AG08395 (cell line): Measurements from ENCODE around the gene MSI2.
A peak's percentile ranks its signal among the peaks of the same experiment; 100 is the strongest.

Experiments
- DNase-seq: peaks from one replicate; pipeline ENCODE4 v3.0.0; 2012; ENCODE audit warnings: mixed read lengths, low spot score

Gene MSI2

DNA sequence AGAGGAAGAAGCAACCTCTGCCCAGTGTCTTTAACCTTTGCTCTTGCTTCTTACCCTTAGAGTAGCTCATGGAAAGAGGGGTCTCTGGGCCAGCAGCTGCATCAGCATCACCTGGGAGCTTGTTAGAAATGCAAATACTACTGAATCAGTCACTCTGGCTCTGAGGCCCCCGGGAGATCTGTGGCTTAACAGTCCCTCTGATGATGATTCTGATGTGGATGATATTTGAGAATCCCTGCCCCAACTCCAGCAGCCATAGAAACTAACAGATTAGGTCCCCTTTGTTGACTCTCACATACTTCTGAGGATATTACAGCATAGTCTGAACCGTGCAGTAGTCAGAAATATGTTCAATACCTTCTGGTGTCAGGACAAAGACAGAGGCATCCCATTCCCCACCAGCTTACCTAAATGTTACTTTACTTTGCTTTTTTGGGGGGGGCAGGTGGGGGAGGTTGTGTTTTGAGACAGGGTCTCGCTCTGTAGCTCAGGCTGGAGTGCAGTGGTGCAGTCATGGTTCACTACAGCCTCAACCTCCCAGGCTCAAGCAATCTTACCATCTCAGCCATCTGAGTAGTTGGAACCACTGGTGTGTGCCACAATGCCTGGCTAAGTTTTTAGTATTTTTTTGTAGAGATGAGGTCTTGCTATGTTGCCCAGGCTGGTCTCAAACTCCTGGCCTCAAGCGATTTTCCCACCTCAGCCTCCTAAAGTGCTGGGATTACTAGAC is 268.7 kb downstream of the MSI2 start:
- DNase-seq, result no peak

DNA sequence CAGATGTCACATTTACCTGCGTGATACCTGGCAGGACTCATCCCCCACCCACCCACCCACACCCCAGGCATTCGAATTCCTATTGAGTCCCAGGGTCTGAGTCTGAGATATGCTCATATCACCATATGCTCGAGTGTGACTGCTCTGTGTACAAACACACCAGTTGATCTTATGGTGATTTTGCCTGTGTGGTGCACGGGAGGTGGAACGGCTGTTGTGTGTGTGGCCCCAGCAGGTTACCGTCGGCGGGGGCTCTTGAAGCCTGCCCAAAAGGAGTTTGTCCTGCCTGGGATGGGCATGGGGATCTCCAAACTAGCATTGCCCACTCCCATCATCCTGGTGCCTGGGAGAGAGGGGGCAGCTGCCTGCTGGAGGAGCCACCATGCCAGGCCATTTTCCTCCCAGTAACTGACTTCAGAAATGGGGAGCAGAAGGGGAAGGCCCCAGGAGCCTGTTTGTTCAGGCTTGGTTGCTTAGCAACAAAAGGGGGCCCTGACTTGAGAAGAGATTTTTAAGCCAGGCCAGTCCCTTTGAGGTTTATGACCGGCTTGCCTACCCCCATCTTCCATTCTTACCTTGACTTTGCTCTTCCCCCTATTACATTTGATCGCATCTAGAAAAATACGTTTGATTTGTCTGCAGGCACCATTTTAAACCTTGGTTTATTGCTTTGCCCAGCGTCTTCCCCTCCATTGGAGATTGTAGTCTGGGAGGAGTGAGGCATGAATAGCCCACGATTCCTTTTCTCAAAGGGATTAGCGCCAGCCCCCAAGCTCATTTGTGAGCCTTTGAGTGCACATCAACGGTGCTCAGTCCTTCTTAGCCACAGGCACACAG is 271.1 kb downstream of the MSI2 start:
- no peak for DNase-seq

DNA sequence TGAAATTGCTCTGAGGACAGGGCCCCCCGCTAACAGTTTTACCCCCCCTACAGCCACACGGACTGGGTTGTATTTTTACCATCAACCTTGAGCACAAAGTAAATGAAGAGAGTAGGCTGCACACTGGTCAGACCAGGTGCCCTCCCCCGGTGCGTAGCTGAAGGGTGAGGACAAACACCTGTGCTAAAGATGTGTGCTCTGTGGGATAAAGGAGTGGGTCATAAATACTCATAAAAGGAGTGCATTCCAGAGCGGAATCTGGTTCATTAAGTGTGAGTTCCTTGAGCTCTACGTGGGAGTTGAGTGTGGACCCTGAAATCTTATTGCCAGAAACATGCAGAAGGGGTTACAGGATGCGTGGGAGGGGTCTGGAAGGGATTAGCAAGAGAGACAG is 271.7 kb downstream of the MSI2 start:
- no peak for DNase-seq

DNA sequence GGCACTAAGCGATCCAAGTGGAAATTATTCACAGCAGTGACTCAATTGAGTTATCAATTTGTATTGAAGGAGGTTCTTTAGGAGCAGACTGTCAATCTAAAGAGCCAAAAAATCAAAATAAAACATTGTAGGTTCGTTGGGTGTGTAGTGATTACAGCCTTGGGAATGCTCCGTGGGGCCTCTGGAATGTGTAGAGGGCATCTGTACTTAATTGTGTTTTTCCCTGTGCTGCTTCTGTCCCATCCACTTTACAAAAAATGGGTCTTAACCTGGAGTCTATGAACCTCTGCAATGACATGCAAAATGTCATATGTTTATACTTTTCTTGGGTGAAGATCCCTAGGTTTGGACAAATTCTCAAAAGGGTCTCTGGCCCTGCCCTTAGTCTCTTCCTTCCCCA is 273.7 kb downstream of the MSI2 start:
- peak; percentile 42 for DNase-seq

DNA sequence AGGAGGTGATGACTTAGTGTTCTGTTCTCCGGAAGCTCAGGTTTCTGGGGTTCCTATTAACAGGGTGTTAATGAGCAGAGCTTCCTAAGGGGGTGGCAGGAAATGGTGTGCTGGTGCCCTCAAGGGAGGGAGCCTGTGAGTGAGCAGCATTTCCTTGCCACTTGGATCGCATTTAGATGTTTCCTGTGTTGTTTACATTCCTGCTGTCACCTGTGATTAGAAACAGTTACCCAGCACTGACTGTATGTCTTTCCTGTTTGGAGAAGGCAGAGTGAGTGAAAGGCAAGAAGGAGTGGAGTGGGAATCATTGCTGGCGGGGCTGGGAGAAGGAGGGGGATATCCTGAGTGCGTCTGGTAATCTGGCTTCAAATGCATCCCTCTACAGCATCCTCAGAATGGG is 274.2 kb downstream of the MSI2 start:
- no peak for DNase-seq

DNA sequence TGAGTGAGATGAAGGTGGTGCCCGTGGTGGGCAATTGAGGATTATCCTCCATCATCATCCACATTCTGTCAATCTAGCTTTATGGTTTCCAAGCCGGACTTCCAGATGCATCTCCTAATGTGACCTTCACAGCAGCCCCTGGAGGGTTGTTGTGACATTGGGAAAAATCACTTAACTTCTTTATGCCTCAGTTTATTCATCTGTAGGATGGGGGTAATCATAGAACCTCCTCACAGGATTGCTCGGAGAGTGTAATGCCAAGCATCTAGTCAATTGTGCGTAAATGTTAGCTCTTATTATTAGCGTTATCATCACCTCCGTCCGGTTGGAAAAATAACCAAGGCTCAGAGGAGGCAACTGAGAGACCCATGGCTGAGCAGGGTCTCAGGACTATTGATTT is 274.8 kb downstream of the MSI2 start:
- DNase-seq, result no peak

DNA sequence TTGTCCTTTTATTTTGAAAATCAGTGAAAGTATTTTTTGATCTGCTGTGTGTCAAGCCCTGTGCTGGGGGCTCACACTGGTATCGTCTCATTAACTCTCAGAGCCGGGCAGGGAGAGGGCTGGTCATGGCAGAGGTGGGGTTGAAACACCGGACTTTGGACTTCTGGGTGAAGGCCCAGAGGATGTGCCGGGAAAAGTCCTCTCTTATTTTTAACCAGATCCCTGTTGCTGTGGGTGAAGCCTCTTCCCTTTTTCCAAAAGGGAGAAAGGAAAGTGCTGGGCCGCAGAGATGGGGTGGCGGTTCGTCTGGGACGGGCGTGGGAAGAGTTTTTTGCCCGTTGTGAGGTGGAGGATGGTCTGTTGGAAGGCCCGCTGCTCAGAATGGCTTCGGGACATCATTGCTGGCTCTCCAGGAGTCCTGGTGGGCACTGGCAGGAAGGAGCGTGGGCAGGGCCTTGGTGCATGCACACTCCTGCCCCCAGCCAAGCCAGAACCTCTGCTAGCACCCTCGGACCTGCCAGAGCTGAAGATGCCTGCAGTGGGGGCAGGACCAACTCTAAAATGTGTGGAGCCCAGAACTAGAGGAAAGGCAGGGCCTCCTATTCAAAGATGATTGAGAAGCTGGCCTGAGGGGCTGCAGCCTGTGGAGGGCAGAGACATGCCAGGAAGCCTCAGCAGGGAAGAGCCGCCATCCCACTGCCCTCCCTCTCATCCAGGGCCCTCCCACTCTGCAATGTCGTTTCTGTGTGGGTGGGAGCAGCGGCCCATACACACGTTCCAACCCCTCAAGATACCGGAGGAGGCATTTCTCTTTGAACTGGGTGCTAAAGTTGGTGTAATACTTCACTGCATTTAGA is 275.6 kb downstream of the MSI2 start:
- no peak for DNase-seq

DNA sequence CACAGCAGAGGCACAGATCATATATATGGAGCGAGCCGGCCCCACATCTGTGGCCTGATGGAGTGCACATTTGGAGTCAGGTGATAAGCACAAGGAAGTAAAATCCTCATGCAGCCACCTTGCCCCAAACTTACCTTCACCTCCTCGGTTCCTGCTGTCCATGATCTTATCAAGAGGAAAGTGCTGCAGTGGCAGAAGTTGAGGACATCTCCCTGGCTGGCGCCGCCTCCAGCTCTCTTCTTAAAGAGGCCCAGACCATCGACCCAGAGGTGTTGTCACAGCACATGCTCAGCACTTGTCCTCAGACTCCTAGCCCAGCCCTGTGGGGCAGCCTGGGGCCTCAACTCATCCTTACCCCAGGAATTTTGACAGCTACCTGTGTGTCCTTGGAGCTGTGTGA is 276.2 kb downstream of the MSI2 start:
- no peak for DNase-seq

DNA sequence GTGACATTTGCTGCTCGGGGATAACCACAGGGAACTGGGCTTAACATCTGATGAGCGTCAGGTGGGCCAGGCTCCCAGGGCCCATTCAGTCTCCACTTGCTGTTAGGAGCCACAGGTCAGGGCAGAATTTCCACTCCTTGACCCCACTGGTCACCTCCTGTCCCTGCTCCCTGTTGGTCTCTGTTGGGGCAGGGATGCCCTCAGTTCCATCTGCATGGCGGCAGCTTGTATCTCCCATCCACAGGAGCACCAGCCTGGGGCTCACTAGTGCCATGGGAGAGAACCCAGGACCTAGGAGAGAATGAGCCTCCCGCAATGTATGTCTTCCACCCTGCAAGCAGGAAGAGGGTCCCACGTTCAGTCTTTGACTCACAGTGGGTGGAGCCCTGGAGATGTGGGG is 276.6 kb downstream of the MSI2 start:
- no peak for DNase-seq

DNA sequence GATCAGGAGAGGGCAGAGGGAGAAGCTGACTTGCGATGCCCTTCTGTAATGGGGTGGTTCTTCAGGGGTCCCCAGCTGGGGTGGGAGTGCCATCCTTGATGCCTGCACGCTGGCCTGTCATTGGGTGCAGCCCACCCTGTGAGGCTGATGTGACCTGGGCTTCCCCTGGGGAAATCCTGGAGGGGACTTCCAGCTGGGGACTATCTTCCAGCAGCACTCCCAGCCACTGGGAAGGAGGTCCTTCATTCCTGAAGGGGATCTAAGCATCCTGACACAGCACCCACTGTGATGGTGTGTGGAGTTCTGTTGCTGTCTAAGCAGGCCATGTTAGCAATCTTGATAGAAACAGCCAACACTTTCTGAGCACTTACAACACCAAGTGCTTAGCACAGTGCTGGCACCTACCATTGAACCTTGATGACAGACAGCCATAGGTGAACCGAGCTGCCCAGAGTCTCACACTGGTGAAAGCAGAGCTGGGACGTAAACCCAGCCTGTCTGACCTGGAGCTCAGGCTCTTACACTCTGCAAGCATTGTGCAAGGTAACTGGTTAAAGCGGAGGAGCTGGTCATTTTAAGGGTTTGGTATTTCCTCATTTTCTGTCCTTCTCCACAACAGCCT is 277.5 kb downstream of the MSI2 start:
- DNase-seq, result no peak

DNA sequence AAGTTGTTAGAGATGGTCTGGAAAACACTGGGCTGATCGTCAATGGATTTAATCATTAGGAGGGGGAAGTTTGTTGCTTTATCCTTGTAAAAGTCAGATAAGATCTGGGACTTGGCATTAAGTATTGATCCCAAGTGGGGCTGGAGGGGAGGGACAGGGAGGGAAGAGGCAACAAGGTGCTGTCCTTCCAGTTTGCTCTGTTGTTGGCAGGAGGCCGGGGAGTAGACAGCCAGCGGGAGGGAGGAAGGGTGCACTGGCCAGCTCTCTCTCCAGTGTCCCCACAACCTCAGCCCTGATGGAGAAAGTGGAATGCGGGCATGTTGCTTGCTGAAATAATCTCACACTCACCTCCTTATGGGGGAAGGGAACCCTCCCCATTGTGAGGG is 278.5 kb downstream of the MSI2 start:
- no peak for DNase-seq

DNA sequence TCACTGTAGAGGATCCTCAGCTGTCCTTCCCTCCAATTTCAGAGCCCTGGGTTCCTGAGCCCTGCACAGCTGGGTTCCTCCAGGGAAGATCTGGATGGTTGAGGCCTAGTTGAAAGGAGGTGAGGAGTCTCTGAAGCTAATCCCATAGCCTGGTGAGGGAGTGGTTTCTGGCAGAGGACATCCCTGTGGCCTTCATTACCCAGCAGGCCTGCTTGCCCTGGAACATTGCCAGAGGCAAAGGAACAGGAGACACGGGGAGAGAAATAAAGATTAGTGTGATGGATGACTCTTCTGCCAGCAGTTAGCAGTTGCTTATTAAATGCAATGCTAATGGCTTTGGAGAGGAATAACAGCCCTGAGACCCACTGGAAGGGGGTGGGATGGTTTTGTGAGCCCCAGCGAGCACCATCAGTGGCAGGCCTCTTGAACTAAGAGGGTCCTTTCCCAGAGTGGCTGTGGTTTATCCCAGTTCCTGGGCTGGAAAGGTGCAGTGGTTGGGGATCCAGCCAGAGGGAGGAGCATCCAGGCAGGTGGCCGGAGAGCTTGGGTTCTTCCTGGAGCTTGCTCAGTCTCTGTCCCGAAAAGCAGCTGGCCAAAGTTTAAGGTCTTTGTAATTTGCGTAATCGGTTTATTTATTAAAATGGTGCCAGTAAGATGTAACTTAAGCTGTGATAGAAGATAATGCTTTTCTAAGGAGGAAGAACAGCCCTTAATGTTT is 279.1 kb downstream of the MSI2 start:
- DNase-seq, result no peak

DNA sequence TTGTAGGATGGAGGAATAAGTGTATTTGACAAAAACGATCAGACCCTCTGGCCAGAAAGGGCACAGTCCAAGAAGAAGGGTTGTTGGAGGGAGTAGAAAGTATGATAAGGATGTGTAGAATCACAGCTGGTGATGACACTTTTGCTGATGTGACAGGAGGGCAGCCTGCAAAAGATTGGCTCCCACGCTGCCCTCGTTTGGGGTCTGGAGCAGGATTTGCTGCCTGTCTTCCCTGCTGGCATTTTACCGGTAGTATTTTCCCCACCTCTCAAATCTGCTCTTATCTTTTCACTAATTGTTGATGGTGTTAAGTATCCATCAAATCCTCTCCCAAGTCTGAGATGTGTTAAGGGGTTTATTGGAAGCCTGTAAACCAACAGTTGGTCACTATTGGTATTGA is 280.0 kb downstream of the MSI2 start:
- no peak for DNase-seq

DNA sequence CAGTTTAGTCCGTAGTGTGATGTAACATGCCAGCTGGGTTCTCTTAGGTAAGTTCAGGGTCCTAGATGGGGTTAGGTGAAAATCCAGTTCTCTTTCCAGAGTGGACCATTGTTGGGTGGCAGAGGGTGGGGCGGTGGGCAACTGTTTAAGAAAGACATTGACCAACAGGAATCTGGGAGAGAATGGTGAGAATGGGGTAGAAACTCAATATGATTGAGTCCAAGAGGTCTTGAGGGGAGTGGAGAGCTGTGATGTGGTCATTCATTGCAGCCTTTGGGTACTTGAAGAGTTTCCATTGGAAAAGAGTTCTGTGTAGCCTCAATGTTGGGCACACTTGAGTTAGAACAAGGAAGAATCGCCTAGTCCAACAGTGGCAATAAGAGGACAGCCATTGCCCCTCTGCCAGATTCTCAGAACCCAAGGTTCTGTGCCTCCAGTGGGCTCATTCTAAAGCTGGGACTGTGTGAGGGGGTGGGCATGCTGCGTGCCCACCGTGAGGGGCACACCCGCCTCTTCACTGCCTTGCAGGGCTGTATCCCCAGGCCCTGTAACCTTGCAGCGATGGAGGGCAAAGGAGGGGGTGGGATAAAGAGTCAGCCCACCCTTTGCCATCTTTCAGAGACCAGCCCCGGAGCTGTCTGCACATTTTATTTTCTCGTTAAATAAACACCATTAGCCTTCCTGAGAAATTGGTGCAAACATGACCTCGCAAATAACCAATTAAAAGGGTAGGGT is 280.6 kb downstream of the MSI2 start:
- no peak for DNase-seq

DNA sequence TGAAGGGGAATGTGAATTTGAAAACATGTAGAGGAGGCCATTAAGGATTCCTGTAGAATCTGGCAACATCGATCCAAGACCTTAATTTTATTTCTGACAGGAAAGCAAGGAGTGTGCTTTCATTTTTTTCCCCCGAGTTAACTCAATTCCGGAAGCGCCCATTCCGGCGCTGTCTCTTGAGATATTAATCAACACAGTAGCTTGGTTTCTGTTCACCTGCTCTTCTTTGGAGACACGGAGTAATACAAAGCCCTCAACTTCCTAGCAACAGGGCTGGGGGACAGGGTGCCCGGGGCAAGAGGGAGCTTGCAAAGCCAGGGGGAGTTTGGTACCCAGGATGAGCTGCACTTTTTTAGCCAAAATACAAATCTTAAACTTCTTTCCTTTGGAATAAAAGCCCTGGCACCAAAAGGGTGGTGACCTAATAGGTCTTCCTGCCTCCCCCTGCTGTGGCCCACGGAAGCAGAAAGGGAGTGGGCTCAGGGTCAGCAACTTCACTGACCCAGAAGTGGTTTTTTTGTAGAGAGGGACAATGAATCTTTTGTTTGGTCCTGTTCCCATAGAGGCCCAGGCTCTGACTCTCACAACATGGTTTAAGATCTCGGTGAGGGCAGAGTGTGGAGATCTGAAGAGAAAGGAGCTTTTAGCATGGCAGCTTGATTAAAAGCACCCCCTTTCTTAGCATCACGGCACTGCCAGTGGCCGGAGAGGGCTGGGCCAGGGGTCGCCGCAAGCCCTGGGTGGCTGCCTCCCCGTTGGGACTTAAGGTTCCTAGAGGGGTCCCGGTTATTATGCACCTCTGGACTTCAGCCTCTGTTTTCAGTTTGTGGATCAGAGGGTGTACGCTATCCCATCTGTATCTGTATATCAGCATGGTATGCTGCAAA is 281.4 kb downstream of the MSI2 start:
- DNase-seq, result no peak

DNA sequence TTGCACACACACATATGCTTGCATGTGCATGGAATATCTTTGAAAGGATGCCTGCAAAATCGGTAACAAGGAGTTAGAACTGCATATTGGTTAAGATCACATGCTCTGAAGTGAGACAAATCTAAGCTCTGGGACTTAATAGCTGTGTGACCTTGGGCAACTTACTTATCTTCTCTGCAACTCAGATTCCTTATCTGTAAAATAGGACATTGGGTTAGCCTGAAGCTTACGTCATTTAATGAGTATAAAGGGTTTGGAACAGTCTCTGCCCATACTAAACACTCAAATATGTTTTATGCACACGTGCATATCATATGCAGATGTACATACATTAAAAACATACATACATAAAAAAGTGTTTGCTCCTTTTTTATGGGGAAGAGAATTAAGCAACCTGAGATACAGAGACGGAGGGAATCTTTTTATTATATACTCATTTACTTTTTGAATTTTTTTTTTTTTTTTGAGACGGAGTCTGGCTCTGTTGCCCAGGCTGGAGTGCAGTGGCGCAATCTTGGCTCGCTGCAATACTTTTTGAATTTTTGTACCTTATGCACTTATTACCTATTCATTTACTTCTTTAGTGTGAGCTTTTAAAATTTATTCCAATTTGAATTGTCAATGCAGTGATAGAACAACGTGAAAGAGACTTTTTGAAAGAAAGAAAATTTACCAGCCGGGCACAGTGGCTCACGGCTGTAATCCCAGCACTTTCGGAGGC is 282.6 kb downstream of the MSI2 start:
- DNase-seq, result no peak

DNA sequence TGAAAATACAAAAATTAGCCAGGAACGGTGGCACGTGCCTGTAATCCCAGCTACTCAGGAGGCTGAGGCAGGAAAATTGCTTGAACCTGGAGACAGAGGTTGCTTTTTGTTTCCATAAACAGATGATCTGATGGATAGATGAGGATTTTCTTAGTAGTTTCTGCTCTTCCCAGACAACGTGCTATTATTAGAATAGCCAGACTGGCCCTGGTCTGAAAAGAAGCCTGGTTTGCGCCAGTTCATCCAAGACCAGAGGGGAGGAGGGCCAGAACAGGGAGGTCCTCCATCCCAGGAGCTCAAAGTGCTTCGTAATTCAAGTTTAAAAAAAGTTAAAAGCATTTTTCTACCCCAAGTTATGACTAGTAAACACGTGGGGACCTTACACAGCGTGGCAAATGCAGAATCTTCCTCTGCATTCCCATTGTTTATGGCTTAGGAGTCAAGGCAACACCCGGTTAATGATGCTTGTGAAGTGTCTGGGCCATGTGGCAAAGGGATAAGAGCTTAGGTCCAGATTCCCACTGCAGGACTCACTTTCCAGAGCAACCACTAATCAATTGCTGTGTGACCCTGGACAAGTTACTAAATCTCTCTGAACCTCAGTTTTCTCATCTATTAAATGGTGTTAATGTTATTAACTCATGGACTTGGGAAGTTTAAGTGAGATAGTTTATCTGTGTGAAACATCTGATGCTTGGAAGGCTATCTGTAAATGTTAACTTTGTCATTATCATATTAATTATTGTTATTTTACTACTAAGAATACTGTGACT is 283.4 kb downstream of the MSI2 start:
- no peak for DNase-seq

DNA sequence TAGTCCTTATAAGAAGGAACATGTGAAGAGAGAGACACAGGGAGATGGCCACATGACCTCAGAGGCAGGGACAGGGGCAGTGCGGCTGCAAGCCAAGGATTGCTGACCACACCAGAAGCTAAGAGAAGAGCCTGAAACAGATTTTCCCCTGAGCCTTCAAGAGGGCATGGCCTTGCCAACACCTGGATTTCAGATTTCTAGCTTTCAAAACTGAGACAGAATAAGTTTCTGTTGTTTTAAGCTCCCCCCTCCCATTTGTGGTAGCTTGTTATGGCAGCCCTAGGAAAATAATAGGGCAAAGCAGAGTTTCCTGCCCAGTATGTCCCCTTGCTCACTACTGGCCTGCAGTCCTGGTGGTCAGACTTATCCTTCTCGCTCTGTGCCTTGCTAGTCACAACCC is 284.3 kb downstream of the MSI2 start:
- DNase-seq, result no peak
